ENCODE data around the gene SRSF1.

GRCh38 chr17:57983446-57983845, 23.6 kb downstream of the SRSF1 start:
- TF ChIP-seq CTCF (IDR thresholded peaks at IDR 0.05 in 8 of 11, conservative IDR thresholded peaks at IDR 0.05 in 3 of 11): no peak
- no peak for TF ChIP-seq POLR2AphosphoS5 (IDR thresholded peaks at IDR 0.05)
- no peak for TF ChIP-seq POLR2A (IDR thresholded peaks at IDR 0.05)
